Astrocyte (in vitro differentiated cells and primary cell): Measurements from ENCODE around the gene ZNF200. TPM values are rescaled to one million over a fixed set of nuclear protein-coding genes. Genes with fewer than 3 reads are reported as not detected.

Source experiments
- DNase-seq: peaks from one replicate; pipeline ENCODE4 v3.0.0-alpha.2; 2010; ENCODE audit warnings: low read depth
- FAIRE-seq: peaks from 2 replicates; lab custom pipeline; 2011; peaks lifted over from hg19 to GRCh38; lab: Jason Lieb, UNC
- H2AFZ ChIP-seq: 2 replicates; pipeline ENCODE4 v1.6.0; 2012; ENCODE audit warnings: low read depth, low read length, inconsistent platforms
- H3K27ac ChIP-seq: 2 replicates; pipeline ENCODE4 v1.5.1; 2011; ENCODE audit warnings: low read depth, low read length, inconsistent platforms
- H3K27me3 ChIP-seq: 2 replicates; pipeline ENCODE4 v1.6.0; 2011; ENCODE audit warnings: low read length, inconsistent platforms; ENCODE audit not compliant: insufficient read depth
- H3K36me3 ChIP-seq: 2 replicates; pipeline ENCODE4 v1.5.1; 2011; ENCODE audit warnings: low read length, inconsistent platforms; ENCODE audit not compliant: insufficient read depth
- H3K4me1 ChIP-seq: 2 replicates; pipeline ENCODE4 v1.5.1; 2011; ENCODE audit warnings: low read length, inconsistent platforms; ENCODE audit not compliant: insufficient read depth
- H3K4me2 ChIP-seq: 2 replicates; pipeline ENCODE4 v1.6.0; 2012; ENCODE audit warnings: low read length, inconsistent platforms
- H3K4me3 ChIP-seq: 2 replicates; pipeline ENCODE4 v1.5.1; 2011; ENCODE audit warnings: low read depth, mild to moderate bottlenecking, low read length, inconsistent platforms; ENCODE audit not compliant: insufficient read depth
- H3K79me2 ChIP-seq: 2 replicates; pipeline ENCODE4 v1.6.0; 2012; ENCODE audit warnings: mild to moderate bottlenecking, low read length, inconsistent platforms; ENCODE audit not compliant: insufficient read depth
- H3K9ac ChIP-seq: 2 replicates; pipeline ENCODE4 v1.6.0; 2012; ENCODE audit warnings: mild to moderate bottlenecking, low read length, inconsistent platforms
- H3K9me3 ChIP-seq: 2 replicates; pipeline ENCODE4 v1.5.1; 2012; ENCODE audit warnings: low read depth, mild to moderate bottlenecking, low read length, inconsistent platforms; ENCODE audit not compliant: insufficient read depth
- H4K20me1 ChIP-seq: 2 replicates; pipeline ENCODE4 v1.6.0; 2012; ENCODE audit warnings: low read length, inconsistent platforms; ENCODE audit not compliant: insufficient read depth
- H3K27ac Mint-ChIP-seq: one replicate; pipeline ENCODE4 v1.8.0; 2021; ENCODE audit warnings: mild to moderate bottlenecking, mixed read lengths; ENCODE audit not compliant: unreplicated experiment
- H3K27me3 Mint-ChIP-seq: one replicate; pipeline ENCODE4 v1.8.0; 2021; ENCODE audit warnings: low read depth, mixed read lengths; ENCODE audit not compliant: unreplicated experiment
- H3K36me3 Mint-ChIP-seq: one replicate; pipeline ENCODE4 v1.8.0; 2021; ENCODE audit warnings: low read depth, mixed read lengths; ENCODE audit not compliant: unreplicated experiment
- H3K4me1 Mint-ChIP-seq: one replicate; pipeline ENCODE4 v1.8.0; 2021; ENCODE audit warnings: low read depth, mixed read lengths; ENCODE audit not compliant: unreplicated experiment
- H3K4me3 Mint-ChIP-seq: one replicate; pipeline ENCODE4 v1.8.0; 2021; ENCODE audit warnings: mild to moderate bottlenecking, moderate library complexity, mixed read lengths; ENCODE audit not compliant: unreplicated experiment
- H3K9me3 Mint-ChIP-seq: one replicate; pipeline ENCODE4 v1.8.0; 2021; ENCODE audit warnings: mild to moderate bottlenecking, mixed read lengths; ENCODE audit not compliant: unreplicated experiment
- EZH2 ChIP-seq: IDR thresholded peaks from 2 replicates; pipeline ENCODE4 v1.6.1; 2012; ENCODE audit warnings: mild to moderate bottlenecking, low read length, inconsistent platforms; ENCODE audit not compliant: insufficient read depth
- total RNA-seq: library from RNA; stranded (reverse); gene quantifications from 2 replicates; pipeline ENCODE4 v1.2.1, GENCODE V29; 2021
- TF ChIP-seq, protein P1 (sequence below): IDR thresholded peaks from 2 replicates; pipeline ENCODE4 v1.5.1; 2011; ENCODE audit warnings: low read depth, mild to moderate bottlenecking, inconsistent platforms, low read length, moderate library complexity; ENCODE audit not compliant: insufficient read depth

Gene ZNF200
- total RNA-seq, 1 donor from 2014 or later, result 9.2 TPM

DNA sequence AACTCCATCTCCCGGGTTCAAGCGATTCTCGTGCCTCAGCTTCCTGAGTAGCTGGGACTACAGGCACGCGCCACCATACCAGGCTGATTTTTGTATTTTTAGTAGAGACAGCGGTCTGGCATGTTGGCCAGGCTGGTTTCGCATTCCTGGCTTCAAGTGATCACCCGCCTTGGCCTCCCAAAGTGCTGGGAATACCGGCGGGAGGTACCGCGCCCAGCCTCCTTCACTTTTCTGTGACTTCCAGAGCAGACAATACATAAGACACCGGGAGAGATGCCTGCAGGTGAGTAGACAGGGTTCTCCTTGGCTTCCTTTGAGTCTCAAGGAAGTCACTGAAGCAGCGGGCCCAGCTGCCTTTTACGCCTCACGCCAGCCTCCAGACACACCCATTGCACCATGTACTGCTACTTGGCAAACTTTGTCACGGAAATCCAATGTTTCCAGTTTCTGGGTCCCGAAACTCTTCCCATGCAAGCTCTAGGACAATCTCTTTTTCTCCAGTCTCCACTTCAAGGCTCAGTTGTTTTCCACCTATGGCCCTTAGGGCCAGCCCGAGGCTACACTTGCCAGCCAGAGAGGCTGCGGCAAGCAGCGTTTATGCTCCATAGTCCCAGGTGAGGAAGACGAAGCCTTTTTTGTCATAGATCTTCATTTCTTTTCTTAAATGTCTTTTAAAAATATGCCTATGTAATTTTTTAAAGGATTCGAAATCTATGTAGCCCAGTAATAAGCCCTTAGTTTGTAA lies 47.8 kb downstream of the ZNF200 start:
- Histone ChIP-seq H2AFZ (no peak overlapping the region), H3K27ac (no peak overlapping the region), H3K36me3 (no peaks in the 10 kb centered on the region), H3K9ac (no peak overlapping the region), H4K20me1 (peaks cover 3% of the 10 kb centered on the region), H3K4me3 (no peak overlapping the region), H3K4me1 (peaks cover 21% of the 10 kb centered on the region), H3K4me2 (peak overlapping the region; percentile 88), H3K27me3 (peaks cover 11% of the 10 kb centered on the region), H3K9me3 (no peaks in the 10 kb centered on the region), H3K79me2 (no peaks in the 10 kb centered on the region)
- H3K9me3 Mint-ChIP-seq, result peaks cover 5% of the 10 kb centered on the region
- H3K27ac Mint-ChIP-seq, result peak overlapping the region; percentile 68
- no peak for DNase-seq
- FAIRE-seq, result no peak
- peak overlapping the region; percentile 91 for H3K4me3 Mint-ChIP-seq
- H3K27me3 Mint-ChIP-seq, result peaks cover 23% of the 10 kb centered on the region
- TF ChIP-seq, protein P1, sequence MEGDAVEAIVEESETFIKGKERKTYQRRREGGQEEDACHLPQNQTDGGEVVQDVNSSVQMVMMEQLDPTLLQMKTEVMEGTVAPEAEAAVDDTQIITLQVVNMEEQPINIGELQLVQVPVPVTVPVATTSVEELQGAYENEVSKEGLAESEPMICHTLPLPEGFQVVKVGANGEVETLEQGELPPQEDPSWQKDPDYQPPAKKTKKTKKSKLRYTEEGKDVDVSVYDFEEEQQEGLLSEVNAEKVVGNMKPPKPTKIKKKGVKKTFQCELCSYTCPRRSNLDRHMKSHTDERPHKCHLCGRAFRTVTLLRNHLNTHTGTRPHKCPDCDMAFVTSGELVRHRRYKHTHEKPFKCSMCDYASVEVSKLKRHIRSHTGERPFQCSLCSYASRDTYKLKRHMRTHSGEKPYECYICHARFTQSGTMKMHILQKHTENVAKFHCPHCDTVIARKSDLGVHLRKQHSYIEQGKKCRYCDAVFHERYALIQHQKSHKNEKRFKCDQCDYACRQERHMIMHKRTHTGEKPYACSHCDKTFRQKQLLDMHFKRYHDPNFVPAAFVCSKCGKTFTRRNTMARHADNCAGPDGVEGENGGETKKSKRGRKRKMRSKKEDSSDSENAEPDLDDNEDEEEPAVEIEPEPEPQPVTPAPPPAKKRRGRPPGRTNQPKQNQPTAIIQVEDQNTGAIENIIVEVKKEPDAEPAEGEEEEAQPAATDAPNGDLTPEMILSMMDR, result no peak
- TF ChIP-seq EZH2, result no peak
- no peaks in the 10 kb centered on the region for H3K36me3 Mint-ChIP-seq
- no peaks in the 10 kb centered on the region for H3K4me1 Mint-ChIP-seq

DNA sequence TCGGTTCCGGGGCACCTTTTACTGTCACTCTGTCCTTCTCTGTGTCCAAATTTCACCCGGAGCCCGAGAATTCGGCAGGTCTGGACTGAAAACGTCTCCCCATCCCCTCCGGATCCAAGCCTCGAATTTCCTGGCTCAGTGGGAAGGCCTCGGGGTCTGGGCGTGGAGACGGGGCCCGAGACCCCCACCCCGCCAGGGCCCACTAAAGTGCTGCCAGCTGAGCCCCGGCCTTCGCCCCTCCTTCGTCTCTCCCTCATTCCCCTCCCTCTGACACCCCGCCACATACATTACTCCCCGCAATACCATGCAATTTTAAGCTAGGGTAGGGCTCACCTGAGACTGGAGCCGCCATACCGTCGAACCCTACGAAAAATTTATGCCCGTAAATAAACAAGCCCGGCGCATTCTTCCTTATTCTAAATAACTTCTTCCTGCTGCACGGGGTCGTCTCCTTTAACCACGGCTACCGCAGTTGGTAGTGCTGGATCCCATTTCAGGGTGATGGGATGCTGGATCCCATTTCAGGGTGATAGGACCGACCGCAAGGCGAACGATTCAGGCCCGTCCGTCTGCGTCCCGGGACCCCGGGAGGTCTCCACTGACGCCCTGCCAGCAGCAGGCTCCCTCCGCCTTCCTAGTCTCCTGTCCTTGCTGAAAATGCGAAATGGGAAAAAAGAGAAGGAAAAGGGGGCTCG lies 51.4 kb downstream of the ZNF200 start:
- H3K4me3 ChIP-seq, result peak overlapping the region; percentile 64
- peak overlapping the region; percentile 48 for H3K9ac ChIP-seq
- H3K4me1 ChIP-seq, result peaks cover 9% of the 10 kb centered on the region
- peaks cover 33% of the 10 kb centered on the region for H3K27me3 ChIP-seq
- Mint-ChIP-seq H3K36me3 (peaks cover 2% of the 10 kb centered on the region), H3K27ac (peak overlapping the region; percentile 87), H3K4me3 (peak overlapping the region; percentile 93), H3K4me1 (no peaks in the 10 kb centered on the region), H3K27me3 (peaks cover 37% of the 10 kb centered on the region), H3K9me3 (peaks cover 2% of the 10 kb centered on the region)
- no peaks in the 10 kb centered on the region for H3K36me3 ChIP-seq
- H3K79me2 ChIP-seq, result no peaks in the 10 kb centered on the region
- no peak overlapping the region for H3K27ac ChIP-seq
- H4K20me1 ChIP-seq, result peaks cover 5% of the 10 kb centered on the region
- no peak for DNase-seq
- peak overlapping the region; percentile 91 for H2AFZ ChIP-seq
- TF ChIP-seq EZH2, result no peak
- TF ChIP-seq, protein P1, result no peak
- FAIRE-seq, result no peak
- H3K9me3 ChIP-seq, result no peaks in the 10 kb centered on the region
- peak overlapping the region; percentile 91 for H3K4me2 ChIP-seq
